ENCODE data around the gene CLDN2.
A peak's percentile ranks its signal among the peaks of the same experiment; 100 is the strongest.

The CLDN2 gene

DNA sequence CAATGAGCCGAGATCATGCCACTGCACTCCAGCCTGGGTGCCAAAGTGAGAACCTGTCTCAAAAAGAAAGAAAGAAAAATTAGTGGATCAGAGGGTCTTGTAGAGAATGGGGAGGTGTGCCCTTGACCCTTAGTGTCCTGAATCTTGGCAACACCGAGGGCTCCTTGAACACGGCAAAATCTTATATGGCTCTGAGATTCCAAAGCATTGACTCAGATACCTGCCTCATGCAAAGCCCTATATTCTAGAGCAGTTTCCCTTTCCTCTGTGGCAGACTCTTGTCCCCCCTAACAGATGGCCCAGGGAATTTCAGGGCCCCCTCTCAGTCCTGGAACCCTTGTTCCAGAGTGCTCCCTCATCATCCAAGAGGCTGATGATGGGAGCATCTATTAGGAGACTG lies 6.8 kb downstream of the CLDN2 start:
- DNase-seq: no peak

DNA sequence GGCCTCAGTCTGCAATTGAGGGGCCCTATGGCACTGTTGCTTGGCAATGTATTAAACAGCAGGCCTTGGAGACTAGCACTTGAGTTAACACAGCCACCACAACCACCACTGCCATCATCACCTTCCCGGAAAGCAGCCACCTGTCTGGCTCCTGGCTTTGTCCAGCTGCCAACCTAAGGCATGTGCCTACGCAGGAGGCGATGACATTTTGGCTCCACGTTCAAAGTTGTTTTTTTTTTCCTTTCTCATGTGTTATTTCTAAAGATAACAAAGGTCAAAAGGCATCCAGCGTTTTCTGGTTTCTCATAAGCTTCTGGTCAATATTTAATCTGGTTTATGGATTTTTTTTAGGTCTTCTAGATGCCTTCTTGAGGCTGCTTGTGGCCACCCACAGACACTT lies 7.5 kb downstream of the CLDN2 start:
- no peak for DNase-seq

DNA sequence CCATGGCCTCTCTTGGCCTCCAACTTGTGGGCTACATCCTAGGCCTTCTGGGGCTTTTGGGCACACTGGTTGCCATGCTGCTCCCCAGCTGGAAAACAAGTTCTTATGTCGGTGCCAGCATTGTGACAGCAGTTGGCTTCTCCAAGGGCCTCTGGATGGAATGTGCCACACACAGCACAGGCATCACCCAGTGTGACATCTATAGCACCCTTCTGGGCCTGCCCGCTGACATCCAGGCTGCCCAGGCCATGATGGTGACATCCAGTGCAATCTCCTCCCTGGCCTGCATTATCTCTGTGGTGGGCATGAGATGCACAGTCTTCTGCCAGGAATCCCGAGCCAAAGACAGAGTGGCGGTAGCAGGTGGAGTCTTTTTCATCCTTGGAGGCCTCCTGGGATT lies 8.0 kb downstream of the CLDN2 start:
- DNase-seq: no peak

DNA sequence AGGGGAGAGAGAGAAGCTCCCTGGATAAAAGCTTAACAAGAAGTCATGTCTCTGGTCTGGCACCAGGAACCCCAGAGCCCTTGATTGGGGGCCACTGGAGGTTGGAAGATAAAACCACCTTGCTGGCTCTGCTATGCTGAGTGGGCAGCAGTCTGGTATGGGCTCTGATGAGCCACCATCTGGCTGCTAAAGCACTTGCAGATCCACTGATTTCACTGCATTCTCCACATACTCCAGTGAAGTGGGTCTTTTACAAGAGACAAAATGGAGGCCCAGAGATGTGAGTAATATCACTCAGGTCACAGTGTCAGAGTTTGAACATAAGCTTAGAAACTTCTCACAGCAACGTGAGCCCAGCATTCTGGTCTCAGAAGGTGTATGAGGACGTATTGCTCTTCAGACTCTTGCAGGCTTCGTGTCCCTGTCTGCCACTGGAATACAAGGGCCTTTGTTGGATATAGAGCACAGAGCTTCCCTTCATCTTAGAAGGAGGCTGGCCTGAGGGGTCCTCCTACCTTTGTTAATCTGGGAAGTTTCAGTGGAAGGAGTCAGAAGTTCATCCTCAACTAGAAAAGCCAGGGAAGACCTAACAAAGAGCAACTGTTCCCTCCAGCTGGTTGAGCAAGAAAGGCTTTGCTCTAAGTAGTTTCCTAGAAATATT lies 11.8 kb downstream of the CLDN2 start:
- DNase-seq: no peak

DNA sequence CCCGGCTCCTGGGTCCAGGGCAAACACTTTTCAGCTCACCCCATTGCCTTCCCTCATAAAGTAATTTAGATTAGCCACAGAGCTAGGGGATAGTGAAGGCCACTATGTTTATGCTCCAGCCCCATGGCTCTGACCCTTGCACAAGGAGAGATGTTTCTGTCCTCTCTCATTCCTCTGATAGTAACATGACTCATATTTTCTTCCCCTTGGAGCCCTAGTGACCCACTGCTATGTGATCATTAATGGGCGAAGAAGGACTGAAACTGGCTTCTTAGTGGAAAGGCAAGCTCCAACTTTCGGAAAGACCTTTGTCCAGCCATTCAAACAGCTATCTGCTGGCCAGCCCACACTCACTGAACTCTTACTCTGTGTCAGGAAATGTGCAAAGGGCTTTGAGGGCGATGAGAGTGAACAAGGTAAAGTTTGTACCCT lies 12.3 kb downstream of the CLDN2 start:
- no peak for DNase-seq

DNA sequence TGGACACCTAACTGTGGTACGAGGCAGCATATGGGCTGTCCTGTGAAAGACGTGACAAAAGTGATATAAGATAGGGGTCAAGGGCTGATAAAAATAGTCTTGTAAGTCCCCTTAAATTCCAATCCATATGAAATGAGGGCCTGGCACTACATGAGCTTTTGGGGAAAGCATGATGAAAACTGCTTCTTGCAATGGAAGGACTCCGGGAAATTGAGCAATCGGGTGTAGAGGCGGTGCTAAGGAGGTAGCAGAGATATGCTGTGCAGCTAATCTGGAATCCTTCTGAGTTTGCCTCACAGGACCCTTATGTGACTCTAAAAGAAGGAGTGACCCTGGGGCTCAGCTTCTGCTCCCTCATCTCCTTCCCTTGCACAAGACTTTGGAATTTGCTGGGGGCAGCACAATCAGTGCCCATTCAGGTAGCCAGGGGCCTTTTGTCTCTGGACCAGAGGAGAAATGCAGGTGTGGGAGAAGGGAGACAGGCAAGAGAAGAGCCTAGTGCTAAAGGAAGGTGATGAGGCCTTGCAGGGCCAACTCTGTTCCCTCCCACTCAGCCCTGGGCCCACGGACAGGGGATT lies 12.8 kb downstream of the CLDN2 start:
- DNase-seq: no peak

DNA sequence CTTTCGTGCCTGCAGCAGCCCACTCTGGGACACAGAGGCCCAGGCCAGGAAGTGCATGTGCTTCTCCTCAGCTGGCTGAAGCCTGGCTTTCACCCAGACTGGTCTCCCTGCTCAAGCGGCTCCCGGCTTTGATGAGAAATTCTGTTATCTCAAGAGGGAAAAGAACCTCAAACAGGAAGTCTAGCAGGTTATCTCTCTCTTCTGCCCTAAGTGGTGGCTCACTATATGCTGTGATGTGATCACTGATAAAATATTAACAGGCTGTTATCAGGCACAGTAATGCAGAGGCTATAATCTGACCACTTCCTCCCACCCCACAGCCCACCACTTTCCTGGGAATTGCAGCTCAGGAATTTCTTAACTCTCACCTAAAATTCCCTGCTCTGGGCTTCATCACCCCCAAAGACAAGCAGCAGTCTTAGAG lies 13.3 kb downstream of the CLDN2 start:
- DNase-seq: peak; percentile 17

DNA sequence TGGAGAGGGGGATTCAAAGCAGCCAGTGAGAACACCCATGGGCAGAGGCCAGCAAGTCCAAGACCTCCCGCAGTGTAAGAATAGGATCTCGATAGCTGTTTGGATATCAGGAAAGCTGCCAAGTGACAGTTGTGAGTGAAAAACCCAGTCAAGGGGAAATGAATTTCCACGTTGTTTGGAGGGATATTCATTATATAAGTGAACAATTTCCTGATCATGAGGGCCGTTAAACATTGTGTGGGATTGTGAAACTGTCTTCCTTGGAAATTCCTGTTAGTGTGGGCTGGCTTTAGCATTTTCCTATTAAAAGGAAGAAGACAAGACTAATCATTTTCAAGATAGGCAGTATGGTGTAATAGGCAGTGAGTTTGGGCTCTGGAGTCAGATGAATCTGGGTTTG lies 15.0 kb downstream of the CLDN2 start:
- no peak for DNase-seq

DNA sequence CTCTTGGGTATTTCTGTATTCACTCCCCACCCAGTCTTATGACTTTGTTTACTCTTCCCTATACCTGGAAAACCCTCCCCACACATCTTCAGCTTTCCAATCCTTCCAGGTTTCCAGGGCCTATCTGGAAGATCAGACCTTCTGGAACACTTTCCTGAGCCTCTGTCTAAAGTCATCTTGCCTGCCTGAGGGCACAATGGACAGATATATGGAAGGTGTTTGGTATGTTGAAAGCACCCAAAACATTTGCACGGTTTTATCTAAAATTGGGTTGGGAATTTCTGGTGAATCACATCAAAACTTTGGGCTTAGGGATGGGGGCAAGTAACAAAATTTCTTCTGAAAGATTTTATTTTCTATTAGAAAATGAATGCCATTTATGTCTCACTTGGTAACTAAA lies 16.0 kb downstream of the CLDN2 start:
- no peak for DNase-seq

DNA sequence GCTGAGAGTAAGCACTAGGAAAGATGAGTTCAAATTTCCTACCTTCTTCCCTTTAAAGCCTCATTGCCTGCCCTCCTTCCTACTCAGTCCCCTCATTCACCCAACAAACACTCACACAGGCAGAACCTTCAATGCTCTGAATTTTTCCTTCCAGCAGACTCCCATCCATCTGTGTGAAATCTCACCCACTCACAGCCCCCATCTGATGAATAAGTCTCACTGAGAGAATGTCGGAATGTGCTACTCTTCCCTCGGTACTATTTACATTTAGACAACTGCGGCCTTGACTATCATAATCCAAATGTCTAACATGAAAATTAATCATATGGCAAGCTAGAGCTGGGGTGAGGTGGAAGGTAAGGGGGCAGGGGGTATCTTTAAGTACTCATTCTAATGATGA lies 19.4 kb downstream of the CLDN2 start:
- DNase-seq: no peak

DNA sequence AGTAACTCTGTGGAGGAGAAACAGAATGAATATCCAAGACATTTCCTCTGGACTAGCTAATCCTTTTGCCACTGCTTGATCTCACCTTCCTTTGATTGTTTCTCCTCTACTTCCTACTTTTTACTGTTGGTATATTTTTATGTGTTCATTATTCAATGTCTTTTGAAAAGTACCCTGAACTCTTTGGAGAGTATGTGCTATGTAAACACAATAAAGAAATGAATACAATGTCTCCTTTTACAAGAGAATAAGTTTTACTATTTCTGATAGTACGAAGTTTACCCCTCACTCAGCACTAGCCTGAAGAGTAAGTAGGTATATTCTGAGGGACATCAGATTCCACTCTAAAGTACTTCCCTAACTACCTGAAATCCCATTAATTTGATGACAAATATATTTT lies 19.9 kb downstream of the CLDN2 start:
- DNase-seq: no peak

DNA sequence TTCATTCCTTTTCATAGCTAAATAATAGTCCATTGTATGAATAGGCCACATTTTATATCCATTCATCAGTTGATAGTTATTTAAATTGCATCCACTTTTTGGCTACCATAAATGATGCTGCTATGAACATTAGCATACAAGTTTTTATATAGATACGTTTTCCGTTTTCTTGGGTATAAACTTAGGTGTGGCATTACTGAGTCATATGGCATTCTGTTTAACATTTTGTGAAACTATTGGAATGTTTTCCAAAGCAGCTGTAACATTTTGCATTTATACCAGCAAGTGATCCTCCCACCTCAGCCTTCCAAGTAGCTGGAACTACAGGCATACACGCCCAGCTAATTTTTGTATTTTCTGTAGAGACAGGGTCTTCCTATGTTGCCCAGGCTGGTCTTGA lies 26.3 kb downstream of the CLDN2 start:
- DNase-seq: no peak

DNA sequence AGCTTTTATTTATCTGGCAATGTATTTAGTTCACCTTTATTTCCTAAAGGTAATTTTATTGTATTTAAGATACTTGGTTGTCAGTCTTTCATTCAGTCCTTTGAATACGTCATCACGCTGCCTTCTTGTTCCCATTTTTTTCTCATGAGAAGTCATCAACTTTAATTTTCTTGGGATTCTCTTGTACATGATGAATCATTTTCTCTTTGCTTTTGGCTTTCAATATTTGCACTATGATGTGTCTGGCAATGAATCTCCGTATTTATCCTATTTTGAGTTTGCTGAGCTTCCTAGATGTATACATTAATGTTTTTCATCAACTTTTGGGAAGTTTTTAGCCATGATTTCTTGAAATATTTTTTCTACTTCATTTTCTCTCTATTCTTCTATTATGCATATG lies 28.4 kb downstream of the CLDN2 start:
- DNase-seq: no peak

DNA sequence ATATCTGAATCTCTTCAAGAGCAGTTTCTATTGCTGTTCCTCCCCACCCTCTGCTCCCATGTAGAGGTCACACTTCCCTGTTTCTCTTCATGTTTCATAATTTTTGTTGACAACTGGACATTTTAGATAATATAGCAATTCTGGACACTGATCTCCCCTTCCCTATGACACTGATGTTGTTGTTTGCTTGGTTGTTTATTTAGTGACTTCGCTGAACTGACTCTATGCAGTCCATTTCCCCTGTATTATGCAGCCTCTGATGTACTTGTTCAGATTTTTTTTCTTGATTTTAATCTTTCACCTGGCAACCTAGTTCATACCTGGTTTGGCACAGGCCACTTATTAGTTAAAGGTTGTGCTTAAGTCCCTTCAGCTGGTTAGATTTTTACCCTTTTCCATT lies 29.2 kb downstream of the CLDN2 start:
- DNase-seq: no peak

DNA sequence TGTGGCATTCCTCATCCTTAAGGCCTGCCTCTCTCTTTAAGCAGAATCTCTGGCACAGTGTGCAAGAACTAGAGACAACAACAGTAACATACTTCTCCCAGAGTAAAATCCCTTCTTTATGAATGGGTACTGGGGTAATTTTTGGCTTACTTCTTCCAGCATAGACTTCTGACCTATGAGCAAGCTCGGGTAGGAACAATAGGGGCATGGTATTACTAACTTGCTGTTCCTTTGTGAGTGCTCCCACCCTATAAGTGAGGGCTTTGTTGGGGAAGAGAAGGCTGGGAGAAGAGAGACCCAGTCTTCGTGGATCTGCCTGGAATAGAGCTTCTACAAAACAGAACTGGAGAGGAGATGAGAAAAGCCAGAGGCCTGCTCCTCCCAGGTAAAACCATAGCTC lies 30.2 kb downstream of the CLDN2 start:
- no peak for DNase-seq

DNA sequence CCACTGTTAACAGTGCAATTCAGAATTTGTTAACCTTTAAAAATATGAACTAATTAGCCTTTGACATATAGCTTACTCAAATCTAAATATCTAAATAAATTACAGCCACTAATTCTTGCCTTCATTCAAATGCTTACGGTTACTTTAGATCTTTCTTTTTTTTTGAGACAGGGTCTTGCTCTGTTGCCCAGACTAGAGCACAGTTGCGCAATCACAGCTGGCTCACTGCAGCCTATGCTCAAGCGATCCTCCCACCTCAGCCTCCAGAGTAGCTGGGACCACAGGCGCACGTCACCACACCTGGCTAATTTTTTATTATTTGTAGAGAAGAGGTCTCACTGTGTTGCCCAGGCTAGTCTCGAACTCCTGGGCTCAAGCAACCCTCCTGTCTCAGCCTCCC lies 31.0 kb downstream of the CLDN2 start:
- no peak for DNase-seq

DNA sequence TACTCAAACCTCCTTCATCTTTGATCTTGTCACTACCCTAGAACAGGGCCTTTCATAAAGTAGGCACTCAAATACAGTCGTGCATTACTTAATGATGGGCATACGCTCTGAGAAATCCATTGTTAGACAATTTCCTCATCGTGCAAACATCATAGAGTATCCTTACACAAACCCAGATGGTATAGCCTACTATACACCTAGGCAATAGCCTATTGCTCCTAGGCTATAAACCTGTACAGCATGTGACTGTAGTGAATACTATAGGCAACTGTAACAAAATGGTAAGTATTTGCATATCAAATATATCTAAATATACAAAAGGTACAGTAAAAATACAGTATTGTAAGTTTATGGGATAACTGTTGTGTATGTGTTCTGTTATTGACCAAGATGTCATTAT lies 31.9 kb downstream of the CLDN2 start:
- no peak for DNase-seq

DNA sequence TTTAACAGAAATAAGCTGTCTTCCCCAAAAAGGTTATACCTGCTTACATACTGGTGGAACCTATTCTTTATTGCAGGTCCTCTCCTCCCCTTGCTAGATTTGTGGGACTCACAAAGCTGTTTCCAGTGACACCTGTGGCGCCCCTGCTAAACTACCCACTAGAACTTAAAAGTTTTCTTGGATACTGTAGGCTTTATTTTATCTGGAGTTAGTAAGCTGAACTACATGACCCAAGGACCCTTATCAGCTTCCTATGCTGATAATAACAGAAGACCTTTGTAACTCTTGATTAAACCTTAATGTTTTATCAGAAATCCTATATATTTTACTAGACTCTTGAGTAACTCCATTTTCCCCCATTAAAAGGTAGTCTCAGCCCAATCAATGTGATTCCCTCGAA lies 32.3 kb downstream of the CLDN2 start:
- no peak for DNase-seq

DNA sequence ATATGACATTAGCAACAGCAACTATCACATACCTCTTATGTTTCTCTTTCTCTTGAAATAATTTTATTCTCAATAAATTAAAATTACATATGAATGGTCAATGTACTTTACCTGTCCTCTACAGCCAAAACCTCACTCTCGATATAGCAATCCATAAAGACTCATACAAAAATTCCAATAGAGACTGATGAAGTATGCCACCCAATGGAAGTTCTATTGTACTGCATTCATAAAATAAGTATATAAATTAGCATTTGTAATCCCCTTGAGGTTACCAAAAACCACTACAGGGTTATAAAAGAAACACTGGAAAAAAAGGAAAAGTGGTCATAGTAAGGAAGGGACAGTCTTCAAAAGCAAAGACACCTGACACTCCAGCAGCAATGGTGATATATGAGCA lies 32.8 kb downstream of the CLDN2 start:
- DNase-seq: peak; percentile 21

DNA sequence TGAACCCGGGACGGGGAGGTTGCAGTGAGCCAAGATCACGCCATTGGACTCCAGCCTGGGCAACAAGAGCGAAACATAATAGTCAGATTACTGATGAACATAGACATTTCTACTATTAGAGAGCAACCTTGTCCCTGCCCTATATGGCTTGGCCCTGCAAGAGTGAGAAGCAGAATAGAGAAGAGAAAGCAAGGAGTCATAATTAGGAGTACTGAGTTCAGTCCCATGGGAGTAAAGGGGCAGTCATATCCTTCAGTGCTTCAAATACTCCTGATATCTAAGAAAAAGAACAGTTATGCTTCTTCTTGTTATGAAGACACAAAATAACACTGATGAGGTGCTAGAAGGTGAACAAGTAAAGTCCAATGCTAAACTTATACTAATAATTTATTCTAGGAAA lies 33.8 kb downstream of the CLDN2 start:
- DNase-seq: no peak

DNA sequence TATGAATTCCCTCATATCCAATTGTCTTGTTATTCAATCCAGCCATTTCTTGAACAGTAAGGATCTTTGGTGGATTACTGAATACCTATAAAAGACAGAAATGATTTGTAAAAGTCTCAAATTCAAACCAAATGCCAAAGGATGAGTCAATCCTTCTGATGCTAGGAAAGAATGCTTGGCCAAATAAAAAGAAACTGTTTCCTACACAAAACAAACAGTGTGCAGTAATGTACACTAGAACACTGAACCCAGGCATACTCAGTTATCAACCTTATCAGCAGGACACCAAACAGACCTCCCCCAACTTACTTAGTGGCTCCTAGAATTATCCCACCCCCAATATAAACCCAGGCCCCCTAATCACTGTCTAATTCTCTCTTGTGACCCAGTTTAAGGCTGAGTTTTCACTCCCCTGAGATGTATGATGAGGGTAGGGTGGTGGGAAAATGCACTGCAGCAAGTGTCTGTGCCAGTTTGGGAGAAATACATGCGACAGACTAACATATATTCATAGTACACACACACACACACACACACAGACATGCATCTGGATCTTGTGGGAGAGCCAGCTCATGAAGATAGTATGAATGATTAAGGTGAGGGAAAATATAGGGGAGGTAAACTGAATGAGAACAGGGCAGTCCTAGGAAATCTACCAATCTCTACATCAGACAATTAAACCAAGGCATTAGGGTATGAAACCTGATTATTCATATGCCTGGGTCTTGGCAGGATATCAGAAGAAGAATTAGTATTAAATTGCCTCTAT lies 35.0 kb downstream of the CLDN2 start:
- DNase-seq: no peak

DNA sequence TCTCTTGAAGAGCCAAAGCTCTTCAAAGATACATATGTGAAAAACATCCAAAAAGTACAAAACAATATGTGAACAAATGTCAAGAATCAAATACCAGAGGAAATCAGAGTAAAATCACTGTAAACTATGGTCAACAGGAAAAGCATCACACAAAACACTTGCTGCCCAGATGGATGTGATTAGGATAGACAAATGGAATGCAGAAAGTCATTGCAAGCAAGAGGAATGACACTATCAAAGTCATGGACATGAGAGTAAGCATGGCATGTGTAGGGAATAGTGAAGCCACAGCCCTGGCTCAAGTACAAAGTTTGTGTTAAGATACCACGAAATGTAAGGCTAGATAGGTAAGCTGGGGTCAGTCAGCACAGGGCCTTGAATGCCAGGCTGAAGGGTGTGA lies 37.7 kb downstream of the CLDN2 start:
- DNase-seq: no peak

DNA sequence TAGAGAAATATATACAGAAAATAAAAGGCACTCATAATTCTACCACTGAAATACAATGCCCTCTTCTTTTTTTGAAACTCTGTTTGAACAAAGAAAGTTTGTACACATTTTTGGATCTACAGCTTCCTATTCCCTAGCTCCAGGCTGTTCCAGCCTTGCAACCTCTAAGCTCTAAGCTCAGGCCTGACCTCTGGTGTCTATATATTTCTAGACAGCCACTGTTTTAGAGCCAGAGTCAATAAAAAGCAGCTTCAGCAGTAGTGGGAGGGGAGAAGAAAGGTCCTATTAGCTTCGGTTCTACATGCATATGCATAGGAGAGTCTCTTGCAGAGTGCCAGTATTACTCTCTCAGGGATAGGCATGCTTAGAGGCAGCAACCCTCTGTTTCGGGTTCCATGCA lies 39.7 kb downstream of the CLDN2 start:
- DNase-seq: no peak

DNA sequence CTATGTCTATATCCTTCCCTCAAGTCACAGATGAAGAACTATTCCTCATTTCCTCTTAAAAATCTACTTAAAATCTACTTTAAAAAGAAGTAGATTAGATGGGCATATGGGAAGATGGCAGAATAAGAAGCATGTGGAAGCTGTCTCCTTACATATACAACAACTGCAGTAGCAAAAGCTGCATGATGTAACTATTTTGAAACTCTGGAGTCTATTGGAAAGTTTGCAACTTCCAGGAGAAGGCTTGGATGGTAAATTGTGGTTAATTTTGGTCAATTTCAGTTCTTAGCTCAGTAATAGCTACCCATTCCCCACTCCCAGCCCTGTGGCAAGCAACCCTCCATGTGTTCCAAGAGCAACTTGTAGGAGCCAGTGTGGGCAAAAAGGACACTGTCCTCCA lies 42.9 kb downstream of the CLDN2 start:
- no peak for DNase-seq

DNA sequence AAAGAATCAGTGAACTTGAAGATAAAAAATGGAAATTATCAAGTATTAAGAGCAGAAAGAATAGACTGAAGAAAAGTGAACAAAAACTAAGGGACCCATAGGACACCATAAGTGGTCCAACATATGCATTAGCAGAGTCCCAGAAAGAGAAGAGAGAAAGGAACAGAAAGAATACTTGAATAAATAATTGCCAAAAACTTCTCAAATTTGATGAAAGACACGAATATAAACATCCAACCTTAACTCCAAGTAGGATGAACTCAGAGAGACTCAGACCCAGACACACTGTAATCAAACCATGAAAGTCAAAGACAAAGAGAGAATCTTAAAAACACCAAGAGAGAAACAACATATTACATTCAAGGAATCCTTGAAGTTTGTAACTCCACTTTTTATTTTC lies 44.1 kb downstream of the CLDN2 start:
- DNase-seq: no peak

Measured in hematopoietic multipotent progenitor cell treated with erythropoietin and hydrocortisone succinate and interleukin-3 and kit ligand, for 8 days (in vitro differentiated cells).